Measurements from ENCODE around the gene KCNG2.
A peak's percentile ranks its signal among the peaks of the same experiment; 100 is the strongest.

The KCNG2 gene

GRCh38 chr18:79819968-79820351, 22.2 kb downstream of the KCNG2 start:
- Histone ChIP-seq H3K4me1 (ENCODE audit: low read length) (peaks cover 30% of the 10 kb centered on the region), H3K27ac (ENCODE audit: low read length) (peak overlapping the region; percentile 30), H4K20me1 (ENCODE audit: insufficient read depth, low read length) (no peaks in the 10 kb centered on the region), H3K9me3 (ENCODE audit: insufficient read depth, low read length) (no peaks in the 10 kb centered on the region), H3K79me2 (ENCODE audit: low read length) (no peaks in the 10 kb centered on the region), H3K4me2 (ENCODE audit: low read length) (peak overlapping the region; percentile 66), H3K4me3 (ENCODE audit: low read length) (peak overlapping the region; percentile 30; the same call in 1 of the 2 replicates), H3K36me3 (replicated peaks; ENCODE audit: low read depth, low read length) (no peaks in the 10 kb centered on the region), H3K27me3 (ENCODE audit: low read depth, low read length) (peaks cover 47% of the 10 kb centered on the region), H3K9ac (ENCODE audit: low read length) (no peak overlapping the region), H2AFZ (ENCODE audit: low read depth, low read length) (no peak overlapping the region)
- TF ChIP-seq EZH2phosphoT487 (IDR thresholded peaks at IDR 0.05; ENCODE audit: low read depth) (no peak), CTCF (IDR thresholded peaks at IDR 0.05; ENCODE audit: low read depth, low read length) (no peak)

GRCh38 chr18:79823120-79823519, 25.4 kb downstream of the KCNG2 start:
- Histone ChIP-seq H3K27ac (ENCODE audit: low read length) (no peak overlapping the region), H4K20me1 (ENCODE audit: insufficient read depth, low read length) (no peaks in the 10 kb centered on the region), H3K36me3 (replicated peaks; ENCODE audit: low read depth, low read length) (no peaks in the 10 kb centered on the region), H3K9ac (ENCODE audit: low read length) (no peak overlapping the region), H3K27me3 (ENCODE audit: low read depth, low read length) (peaks cover 19% of the 10 kb centered on the region), H3K4me3 (ENCODE audit: low read length) (no peak overlapping the region), H2AFZ (ENCODE audit: low read depth, low read length) (no peak overlapping the region), H3K79me2 (ENCODE audit: low read length) (no peaks in the 10 kb centered on the region), H3K4me1 (ENCODE audit: low read length) (peaks cover 29% of the 10 kb centered on the region), H3K9me3 (ENCODE audit: insufficient read depth, low read length) (no peaks in the 10 kb centered on the region), H3K4me2 (ENCODE audit: low read length) (no peak overlapping the region)
- TF ChIP-seq CTCF (IDR thresholded peaks at IDR 0.05; ENCODE audit: low read depth, low read length) = no peak
- TF ChIP-seq EZH2phosphoT487 (IDR thresholded peaks at IDR 0.05; ENCODE audit: low read depth) = no peak

GRCh38 chr18:79825913-79826312, 28.2 kb downstream of the KCNG2 start:
- H3K79me2 ChIP-seq (ENCODE audit: low read length) = no peaks in the 10 kb centered on the region
- H4K20me1 ChIP-seq (ENCODE audit: insufficient read depth, low read length) = no peaks in the 10 kb centered on the region
- peaks cover under 1% of the 10 kb centered on the region for H3K4me1 ChIP-seq (ENCODE audit: low read length)
- H3K4me3 ChIP-seq (ENCODE audit: low read length) = no peak overlapping the region
- no peaks in the 10 kb centered on the region for H3K36me3 ChIP-seq (replicated peaks; ENCODE audit: low read depth, low read length)
- H3K9ac ChIP-seq (ENCODE audit: low read length) = no peak overlapping the region
- no peak for TF ChIP-seq CTCF (IDR thresholded peaks at IDR 0.05; ENCODE audit: low read depth, low read length)
- no peak for TF ChIP-seq EZH2phosphoT487 (IDR thresholded peaks at IDR 0.05; ENCODE audit: low read depth)
- no peak overlapping the region for H2AFZ ChIP-seq (ENCODE audit: low read depth, low read length)
- H3K27me3 ChIP-seq (ENCODE audit: low read depth, low read length) = peaks cover 5% of the 10 kb centered on the region; the same call in 1 of the 2 replicates
- no peak overlapping the region for H3K27ac ChIP-seq (ENCODE audit: low read length)
- H3K4me2 ChIP-seq (ENCODE audit: low read length) = no peak overlapping the region
- H3K9me3 ChIP-seq (ENCODE audit: insufficient read depth, low read length) = no peaks in the 10 kb centered on the region

GRCh38 chr18:79826966-79827365, 29.2 kb downstream of the KCNG2 start:
- TF ChIP-seq EZH2phosphoT487 (IDR thresholded peaks at IDR 0.05; ENCODE audit: low read depth) = no peak
- TF ChIP-seq CTCF (IDR thresholded peaks at IDR 0.05; ENCODE audit: low read depth, low read length) = peak; percentile 57
- no peak overlapping the region for H3K9ac ChIP-seq (ENCODE audit: low read length)

More at GRCh38 chr18:79826966-79827365, 29.2 kb downstream of the KCNG2 start:
- Histone ChIP-seq H3K4me3 (ENCODE audit: low read length) (no peak overlapping the region), H4K20me1 (ENCODE audit: insufficient read depth, low read length) (no peaks in the 10 kb centered on the region), H3K4me1 (ENCODE audit: low read length) (no peaks in the 10 kb centered on the region), H3K36me3 (replicated peaks; ENCODE audit: low read depth, low read length) (no peaks in the 10 kb centered on the region), H3K9me3 (ENCODE audit: insufficient read depth, low read length) (no peaks in the 10 kb centered on the region), H3K27me3 (ENCODE audit: low read depth, low read length) (peaks cover 5% of the 10 kb centered on the region; the same call in 1 of the 2 replicates), H3K4me2 (ENCODE audit: low read length) (no peak overlapping the region), H3K79me2 (ENCODE audit: low read length) (no peaks in the 10 kb centered on the region), H3K27ac (ENCODE audit: low read length) (no peak overlapping the region), H2AFZ (ENCODE audit: low read depth, low read length) (no peak overlapping the region)
